ENCODE measurements around the gene TTC24. TPM values are rescaled to one million over a fixed set of nuclear protein-coding genes. Genes with fewer than 3 reads are reported as not detected.

TTC24 gene
- polyA plus RNA-seq, 1 donor from 2014 or later, result not detected

GRCh38 chr1:156592910-156593660 lies 13.6 kb downstream of the TTC24 start:
- peak overlapping the region; percentile 84 for H3K27ac ChIP-seq (ENCODE audit: low read length)
- H3K4me2 ChIP-seq (ENCODE audit: low read length), result peak overlapping the region; percentile 43
- H2AFZ ChIP-seq (ENCODE audit: low read depth, low read length), result no peak overlapping the region
- no peaks in the 10 kb centered on the region for H3F3A ChIP-seq (ENCODE audit: insufficient read depth, low read length, poor library complexity, severe bottlenecking)
- H3K9me2 ChIP-seq (ENCODE audit: insufficient read depth, low read length), result no peaks in the 10 kb centered on the region
- no peaks in the 10 kb centered on the region for H3K27me3 ChIP-seq (ENCODE audit: insufficient read depth, low read depth, low read length)
- no peaks in the 10 kb centered on the region for H4K20me1 ChIP-seq (ENCODE audit: insufficient read depth)
- peak overlapping the region; percentile 86 for H3K4me3 ChIP-seq (ENCODE audit: low read length)
- no peaks in the 10 kb centered on the region for H3K9me3 ChIP-seq (ENCODE audit: low read length)
- H3K9ac ChIP-seq (ENCODE audit: low read length), result peak overlapping the region; percentile 17
- TF ChIP-seq EZH2 (IDR thresholded peaks at IDR 0.05; ENCODE audit: borderline replicate concordance, insufficient read depth, low read length, poor library complexity, severe bottlenecking) (no peak), SMC3 (conservative IDR thresholded peaks at IDR 0.05; ENCODE audit: poor library complexity) (no peak), RAD21 (conservative IDR thresholded peaks at IDR 0.05) (no peak), MXI1 (conservative IDR thresholded peaks at IDR 0.05; ENCODE audit: poor library complexity, severe bottlenecking) (no peak), REST (IDR thresholded peaks at IDR 0.05; ENCODE audit: borderline replicate concordance) (no peak), EP300 (conservative IDR thresholded peaks at IDR 0.05; ENCODE audit: poor library complexity, severe bottlenecking) (no peak), POLR2AphosphoS5 (IDR thresholded peaks at IDR 0.05) (no peak), TAF1 (IDR thresholded peaks at IDR 0.05; ENCODE audit: low read depth) (no peak)
- TF ChIP-seq, protein P1, sequence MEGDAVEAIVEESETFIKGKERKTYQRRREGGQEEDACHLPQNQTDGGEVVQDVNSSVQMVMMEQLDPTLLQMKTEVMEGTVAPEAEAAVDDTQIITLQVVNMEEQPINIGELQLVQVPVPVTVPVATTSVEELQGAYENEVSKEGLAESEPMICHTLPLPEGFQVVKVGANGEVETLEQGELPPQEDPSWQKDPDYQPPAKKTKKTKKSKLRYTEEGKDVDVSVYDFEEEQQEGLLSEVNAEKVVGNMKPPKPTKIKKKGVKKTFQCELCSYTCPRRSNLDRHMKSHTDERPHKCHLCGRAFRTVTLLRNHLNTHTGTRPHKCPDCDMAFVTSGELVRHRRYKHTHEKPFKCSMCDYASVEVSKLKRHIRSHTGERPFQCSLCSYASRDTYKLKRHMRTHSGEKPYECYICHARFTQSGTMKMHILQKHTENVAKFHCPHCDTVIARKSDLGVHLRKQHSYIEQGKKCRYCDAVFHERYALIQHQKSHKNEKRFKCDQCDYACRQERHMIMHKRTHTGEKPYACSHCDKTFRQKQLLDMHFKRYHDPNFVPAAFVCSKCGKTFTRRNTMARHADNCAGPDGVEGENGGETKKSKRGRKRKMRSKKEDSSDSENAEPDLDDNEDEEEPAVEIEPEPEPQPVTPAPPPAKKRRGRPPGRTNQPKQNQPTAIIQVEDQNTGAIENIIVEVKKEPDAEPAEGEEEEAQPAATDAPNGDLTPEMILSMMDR (IDR thresholded peaks at IDR 0.05; ENCODE audit: poor library complexity, severe bottlenecking), result no peak
- H3K36me3 ChIP-seq (ENCODE audit: insufficient read depth, low read length), result no peaks in the 10 kb centered on the region
- no peaks in the 10 kb centered on the region for H3K79me2 ChIP-seq (replicated peaks; ENCODE audit: insufficient read depth, low read length)

GRCh38 chr1:156593661-156593989 lies 14.1 kb downstream of the TTC24 start:
- Histone ChIP-seq H3K9me3 (ENCODE audit: low read length) (no peaks in the 10 kb centered on the region), H3K4me3 (ENCODE audit: low read length) (peak overlapping the region; percentile 86), H3K4me2 (ENCODE audit: low read length) (no peak overlapping the region), H3K27me3 (ENCODE audit: insufficient read depth, low read depth, low read length) (no peaks in the 10 kb centered on the region), H3K79me2 (replicated peaks; ENCODE audit: insufficient read depth, low read length) (no peaks in the 10 kb centered on the region), H3K9me2 (ENCODE audit: insufficient read depth, low read length) (no peaks in the 10 kb centered on the region), H3F3A (ENCODE audit: insufficient read depth, low read length, poor library complexity, severe bottlenecking) (no peaks in the 10 kb centered on the region), H3K36me3 (ENCODE audit: insufficient read depth, low read length) (no peaks in the 10 kb centered on the region), H4K20me1 (ENCODE audit: insufficient read depth) (no peaks in the 10 kb centered on the region), H3K9ac (ENCODE audit: low read length) (peak overlapping the region; percentile 17), H2AFZ (ENCODE audit: low read depth, low read length) (no peak overlapping the region), H3K27ac (ENCODE audit: low read length) (peak overlapping the region; percentile 84)
- no peak for TF ChIP-seq MXI1 (conservative IDR thresholded peaks at IDR 0.05; ENCODE audit: poor library complexity, severe bottlenecking)
- TF ChIP-seq EP300 (conservative IDR thresholded peaks at IDR 0.05; ENCODE audit: poor library complexity, severe bottlenecking), result no peak
- no peak for TF ChIP-seq POLR2AphosphoS5 (IDR thresholded peaks at IDR 0.05)
- TF ChIP-seq REST (IDR thresholded peaks at IDR 0.05; ENCODE audit: borderline replicate concordance), result no peak
- no peak for TF ChIP-seq EZH2 (IDR thresholded peaks at IDR 0.05; ENCODE audit: borderline replicate concordance, insufficient read depth, low read length, poor library complexity, severe bottlenecking)
- no peak for TF ChIP-seq RAD21 (conservative IDR thresholded peaks at IDR 0.05)
- no peak for TF ChIP-seq TAF1 (IDR thresholded peaks at IDR 0.05; ENCODE audit: low read depth)

Measured in neural cell (in vitro differentiated cells).